ENCODE data around the gene ARSJ. TPM values are rescaled to one million over a fixed set of nuclear protein-coding genes. Genes with fewer than 3 reads are reported as not detected.

ARSJ gene
- total RNA-seq, 1 donor from 2014 or later: not detected

GRCh38 chr4:113880240-113881028 lies 99.0 kb downstream of the ARSJ start:
- Mint-ChIP-seq H3K4me1 (no peaks in the 10 kb centered on the region), H3K27me3 (no peaks in the 10 kb centered on the region)

GRCh38 chr4:113878668-113879067 lies 100.8 kb downstream of the ARSJ start:
- ChIA-PET CTCF (no interaction called here), POLR2A (no interaction called here)
- no peak overlapping the region for H3K4me3 Mint-ChIP-seq
- intact Hi-C loops (cut with micrococcal nuclease): loop anchor here (2.0 to 10.0 kb wide), 2 partner anchors 116 to 334 kb away; no protein-coding TSS in a partner anchor
- H3K27me3 Mint-ChIP-seq: no peaks in the 10 kb centered on the region
- H3K36me3 Mint-ChIP-seq (ENCODE audit: low read depth): no peaks in the 10 kb centered on the region
- H3K4me1 Mint-ChIP-seq: no peaks in the 10 kb centered on the region
- TF ChIP-seq CTCF (IDR thresholded peaks at IDR 0.05): no peak
- DNase-seq (no peak), ATAC-seq (ENCODE audit: low read depth) (no peak)
- no peak overlapping the region for H3K27ac Mint-ChIP-seq
- H3K9me3 Mint-ChIP-seq: no peaks in the 10 kb centered on the region

More at GRCh38 chr4:113880240-113881028, 99.0 kb downstream of the ARSJ start:
- intact Hi-C loops (cut with micrococcal nuclease): no loop called here
- ChIA-PET CTCF (no interaction called here), POLR2A (no interaction called here)
- Mint-ChIP-seq H3K4me3 (no peak overlapping the region), H3K27ac (no peak overlapping the region), H3K36me3 (ENCODE audit: low read depth) (no peaks in the 10 kb centered on the region), H3K9me3 (no peaks in the 10 kb centered on the region)
- no peak for TF ChIP-seq CTCF (IDR thresholded peaks at IDR 0.05)
- no peak for DNase-seq
- ATAC-seq (ENCODE audit: low read depth): no peak

- no peaks in the 10 kb centered on the region for H3K27me3 Mint-ChIP-seq
- no peak overlapping the region for H3K27ac Mint-ChIP-seq
- peaks cover 6% of the 10 kb centered on the region for H3K9me3 Mint-ChIP-seq
- H3K4me3 Mint-ChIP-seq: no peak overlapping the region
- no peaks in the 10 kb centered on the region for H3K36me3 Mint-ChIP-seq (ENCODE audit: low read depth)
- H3K4me1 Mint-ChIP-seq: peaks cover 15% of the 10 kb centered on the region
- no peak for ATAC-seq (ENCODE audit: low read depth)
- ChIA-PET POLR2A (interaction anchor here (0.6 kb wide), 1 partner anchor 14 kb away, joined by 3 read pairs; no protein-coding TSS in a partner anchor), CTCF (no interaction called here)
- DNase-seq: no peak
- intact Hi-C loops (cut with micrococcal nuclease): loop anchor here (5.0 to 10.0 kb wide), 2 partner anchors 33 to 330 kb away; no protein-coding TSS in a partner anchor
- no peak for TF ChIP-seq CTCF (IDR thresholded peaks at IDR 0.05)
Measured at GRCh38 chr4:113874480-113874879, 105.0 kb downstream of the ARSJ start.

GRCh38 chr4:113873508-113873907 lies 105.9 kb downstream of the ARSJ start:
- H3K4me1 Mint-ChIP-seq: peaks cover 19% of the 10 kb centered on the region
- H3K4me3 Mint-ChIP-seq: no peak overlapping the region
- ChIA-PET CTCF (no interaction called here), POLR2A (no interaction called here)
- H3K27me3 Mint-ChIP-seq: no peaks in the 10 kb centered on the region
- no peaks in the 10 kb centered on the region for H3K36me3 Mint-ChIP-seq (ENCODE audit: low read depth)
- intact Hi-C loops (cut with micrococcal nuclease): loop anchor here (5.0 to 10.0 kb wide), 2 partner anchors 34 to 329 kb away; no protein-coding TSS in a partner anchor
- TF ChIP-seq CTCF (IDR thresholded peaks at IDR 0.05): no peak
- DNase-seq (no peak), ATAC-seq (ENCODE audit: low read depth) (no peak)
- H3K27ac Mint-ChIP-seq: no peak overlapping the region
- peaks cover 6% of the 10 kb centered on the region for H3K9me3 Mint-ChIP-seq

GRCh38 chr4:113872426-113873260 lies 106.8 kb downstream of the ARSJ start:
- ChIA-PET POLR2A (no interaction called here), CTCF (no interaction called here)
- Mint-ChIP-seq H3K27me3 (no peaks in the 10 kb centered on the region), H3K27ac (no peak overlapping the region), H3K4me3 (no peak overlapping the region), H3K9me3 (peaks cover 6% of the 10 kb centered on the region), H3K4me1 (peaks cover 19% of the 10 kb centered on the region), H3K36me3 (ENCODE audit: low read depth) (no peaks in the 10 kb centered on the region)
- ATAC-seq (ENCODE audit: low read depth) (no peak), DNase-seq (no peak)
- no peak for TF ChIP-seq CTCF (IDR thresholded peaks at IDR 0.05)
- intact Hi-C loops (cut with micrococcal nuclease): loop anchor here (5.0 to 10.0 kb wide), 2 partner anchors 35 to 328 kb away; no protein-coding TSS in a partner anchor

Measured in activated B cell treated with CpG ODN at 0.5 μM for 24 hours (primary cell).